H9 (cell line): ENCODE results near the gene WDR4. TPM values are rescaled to one million over a fixed set of nuclear protein-coding genes. Genes with fewer than 3 reads are reported as not detected.
"Not testable (repeated sequence)": the region's sequence is repeated elsewhere in the genome, so short reads cannot be mapped to it uniquely, and the experiment has no call there.

Experiments
- DNase-seq: peaks from one replicate; pipeline ENCODE4 v3.0.0-alpha.2; 2017
- H2AFZ ChIP-seq: one replicate; pipeline ENCODE4 v1.6.1; 2013; ENCODE audit warnings: mild to moderate bottlenecking, low read length, control low read depth, moderate library complexity
- H2AK5ac ChIP-seq: 2 replicates; pipeline ENCODE4 v1.6.1; 2013; ENCODE audit warnings: low read length, control low read depth, mixed read lengths; ENCODE audit not compliant: insufficient read length
- H2BK120ac ChIP-seq: one replicate; pipeline ENCODE4 v1.6.1; 2013; ENCODE audit warnings: low read depth, mild to moderate bottlenecking, low read length, control low read depth, inconsistent platforms; ENCODE audit not compliant: poor library complexity, severe bottlenecking
- H2BK12ac ChIP-seq: 2 replicates; pipeline ENCODE4 v1.6.1; 2013; ENCODE audit warnings: low read length, control low read depth, mixed read lengths, low read depth; ENCODE audit not compliant: insufficient read length
- H2BK15ac ChIP-seq: 2 replicates; pipeline ENCODE4 v1.6.1; 2013; ENCODE audit warnings: low read depth, low read length, control low read depth
- H2BK20ac ChIP-seq: one replicate; pipeline ENCODE4 v1.6.1; 2013; ENCODE audit warnings: low read depth, mild to moderate bottlenecking, low read length, control low read depth, inconsistent platforms; ENCODE audit not compliant: poor library complexity, severe bottlenecking
- H2BK5ac ChIP-seq: 2 replicates; pipeline ENCODE4 v1.6.1; 2013; ENCODE audit warnings: low read length, control low read depth, mixed read lengths; ENCODE audit not compliant: insufficient read length
- H3K14ac ChIP-seq: 2 replicates; pipeline ENCODE4 v1.6.1; 2013; ENCODE audit warnings: low read length, control low read depth; ENCODE audit not compliant: insufficient read depth
- H3K18ac ChIP-seq: 2 replicates; pipeline ENCODE4 v1.6.1; 2013; ENCODE audit warnings: low read depth, mild to moderate bottlenecking, mixed read lengths, low read length, control low read depth; ENCODE audit not compliant: insufficient read length
- H3K23ac ChIP-seq: 2 replicates; pipeline ENCODE4 v1.6.1; 2013; ENCODE audit warnings: low read length, control low read depth, mixed read lengths, low read depth; ENCODE audit not compliant: insufficient read length
- H3K23me2 ChIP-seq: 2 replicates; pipeline ENCODE4 v1.6.1; 2013; ENCODE audit warnings: low read depth, mild to moderate bottlenecking, mixed read lengths, low read length, control low read depth; ENCODE audit not compliant: insufficient read length, poor library complexity, severe bottlenecking
- H3K27ac ChIP-seq: 2 replicates; pipeline ENCODE4 v1.5.1; 2013; ENCODE audit warnings: low read length, control low read depth, mixed read lengths, low read depth; ENCODE audit not compliant: insufficient read length
- H3K27me3 ChIP-seq: 2 replicates; pipeline ENCODE4 v1.6.1; 2013; ENCODE audit warnings: low read length, control low read depth, inconsistent platforms; ENCODE audit not compliant: insufficient read depth
- H3K4ac ChIP-seq: 2 replicates; pipeline ENCODE4 v1.6.1; 2013; ENCODE audit warnings: low read depth, mild to moderate bottlenecking, control low read depth, inconsistent platforms, low read length, moderate library complexity
- H3K4me1 ChIP-seq: 2 replicates; pipeline ENCODE4 v1.6.1; 2013; ENCODE audit warnings: low read length, control low read depth, inconsistent platforms; ENCODE audit not compliant: insufficient read depth
- H3K4me2 ChIP-seq: 2 replicates; pipeline ENCODE4 v1.6.1; 2013; ENCODE audit warnings: low read length, control low read depth, mixed read lengths; ENCODE audit not compliant: insufficient read length, insufficient read depth
- H3K56ac ChIP-seq: 2 replicates; pipeline ENCODE4 v1.6.1; 2013; ENCODE audit warnings: low read depth, mild to moderate bottlenecking, mixed read lengths, low read length, control low read depth; ENCODE audit not compliant: insufficient read length
- H3K79me1 ChIP-seq: 2 replicates; pipeline ENCODE4 v1.6.1; 2013; ENCODE audit warnings: low read depth, mild to moderate bottlenecking, moderate library complexity, low read length, control low read depth, inconsistent platforms; ENCODE audit not compliant: insufficient read depth, poor library complexity, severe bottlenecking
- H3K79me2 ChIP-seq: 2 replicates; pipeline ENCODE4 v1.6.1; 2013; ENCODE audit warnings: low read length, control low read depth, inconsistent platforms; ENCODE audit not compliant: insufficient read depth
- H3K9ac ChIP-seq: 2 replicates; pipeline ENCODE4 v1.6.1; 2013; ENCODE audit warnings: low read length, control low read depth, mixed read lengths; ENCODE audit not compliant: insufficient read length; ENCODE audit errors: extremely low read depth
- H3K9me3 ChIP-seq: one replicate; pipeline ENCODE4 v1.6.1; 2013; ENCODE audit warnings: low read depth, low read length, inconsistent platforms; ENCODE audit not compliant: control insufficient read depth
- H3T11ph ChIP-seq: one replicate; pipeline ENCODE4 v1.6.1; 2013; ENCODE audit warnings: mild to moderate bottlenecking, low read length, control low read depth, inconsistent platforms
- H4K20me1 ChIP-seq: one replicate; pipeline ENCODE4 v1.6.1; 2013; ENCODE audit not compliant: control insufficient read depth, insufficient read length, insufficient read depth
- H4K5ac ChIP-seq: 2 replicates; pipeline ENCODE4 v1.6.1; 2013; ENCODE audit warnings: low read depth, mild to moderate bottlenecking, mixed read lengths, low read length, control low read depth; ENCODE audit not compliant: insufficient read length
- H4K8ac ChIP-seq: replicated peaks from 2 replicates; pipeline ENCODE4 v1.6.1; 2013; ENCODE audit warnings: low read length, control low read depth, mixed read lengths, low read depth; ENCODE audit not compliant: insufficient read length
- H4K91ac ChIP-seq: 2 replicates; pipeline ENCODE4 v1.6.1; 2013; ENCODE audit warnings: low read depth, mild to moderate bottlenecking, moderate library complexity, mixed read lengths, low read length, control low read depth; ENCODE audit not compliant: insufficient read length
- H3K27ac Mint-ChIP-seq, 3 experiments: 2 replicates in 2 of 3; 3 replicates in 1 of 3; pipeline ENCODE4 v1.8.0; 2020 to 2021; ENCODE audit warnings: mixed read lengths in 3 of 3, mild to moderate bottlenecking in 1 of 3, moderate library complexity in 1 of 3
- H3K27me3 Mint-ChIP-seq: 2 replicates; pipeline ENCODE4 v1.8.0; 2021; ENCODE audit warnings: low read depth, mild to moderate bottlenecking, moderate library complexity, mixed read lengths
- H3K36me3 Mint-ChIP-seq, 3 experiments: 2 replicates in 2 of 3; 3 replicates in 1 of 3; pipeline ENCODE4 v1.8.0; 2020 to 2021; ENCODE audit warnings: low read depth in 3 of 3, mixed read lengths in 3 of 3; ENCODE audit not compliant: insufficient read depth in 1 of 3
- H3K4me1 Mint-ChIP-seq, 2 experiments: 2 replicates each; pipeline ENCODE4 v1.8.0; 2020; ENCODE audit warnings: mixed read lengths in 2 of 2
- H3K4me3 Mint-ChIP-seq, 2 experiments: 2 replicates in 1 of 2; 3 replicates in 1 of 2; pipeline ENCODE4 v1.8.0; 2020 to 2021; ENCODE audit warnings: mild to moderate bottlenecking in 2 of 2, mixed read lengths in 2 of 2, moderate library complexity in 1 of 2
- H3K9me3 Mint-ChIP-seq, 2 experiments: 2 replicates in 1 of 2; 3 replicates in 1 of 2; pipeline ENCODE4 v1.8.0; 2020; ENCODE audit warnings: mild to moderate bottlenecking in 2 of 2, mixed read lengths in 2 of 2, moderate library complexity in 1 of 2
- CTCF ChIP-seq: fragments of 200-600 bp; sonication (generic); conservative IDR thresholded peaks from 3 replicates; pipeline ENCODE4 v1.8.0; 2021; ENCODE audit warnings: antibody characterized with exemption, mild to moderate bottlenecking
- WGBS: extraction: QIAGEN DNeasy Blood & Tissue Kit; methylation state at CpG from one replicate; pipeline ENCODE4 v1.1.7; 2013; ENCODE audit warnings: missing lambda C conversion rate, low lambda C conversion rate, mixed read lengths; ENCODE audit not compliant: insufficient read length; ENCODE audit errors: extremely low coverage; 5-methylcytosine and 5-hydroxymethylcytosine counted together
- total RNA-seq: library from RNA; stranded (reverse); gene quantifications from 2 replicates; pipeline ENCODE4 v1.2.1, GENCODE V29; 2021

WDR4 gene
- total RNA-seq, 1 experiment from 2014 or later, result 54.4 TPM

- no peaks in the 10 kb centered on the region for H3K27me3 ChIP-seq
- no peak overlapping the region for H3K4me3 Mint-ChIP-seq
- H3K23me2 ChIP-seq, result no peaks in the 10 kb centered on the region
- no peak overlapping the region for H3K56ac ChIP-seq
- peaks cover 8% of the 10 kb centered on the region for H3K79me1 ChIP-seq
- H3K9ac ChIP-seq, result no peak overlapping the region
- TF ChIP-seq CTCF, result no peak
- H4K20me1 ChIP-seq, result peaks cover 7% of the 10 kb centered on the region
- H3T11ph ChIP-seq, result no peak overlapping the region
- no peaks in the 10 kb centered on the region for H3K4me1 ChIP-seq
- H3K36me3 Mint-ChIP-seq, result peaks cover 36 to 64% (median 53%) of the 10 kb centered on the region in 3 experiments
- no peak overlapping the region for H4K8ac ChIP-seq
- no peak for DNase-seq
- WGBS, result no CpG with 5 or more reads among the region's 14 CpGs
- no peak overlapping the region for H2BK5ac ChIP-seq
- H3K4ac ChIP-seq, result no peak overlapping the region
- no peak overlapping the region for H3K18ac ChIP-seq
- no peak overlapping the region for H2AK5ac ChIP-seq
- H2AFZ ChIP-seq, result no peak overlapping the region
- H3K14ac ChIP-seq, result no peak overlapping the region
- H3K9me3 ChIP-seq, result no peaks in the 10 kb centered on the region
- no peak overlapping the region for H4K91ac ChIP-seq
- H3K23ac ChIP-seq, result no peak overlapping the region
- H4K5ac ChIP-seq, result no peak overlapping the region
- H2BK12ac ChIP-seq, result no peak overlapping the region
- no peak overlapping the region for H3K27ac Mint-ChIP-seq
- H3K4me2 ChIP-seq, result no peak overlapping the region
- H3K9me3 Mint-ChIP-seq, result no peaks in the 10 kb centered on the region
- H3K79me2 ChIP-seq, result peaks cover 6% of the 10 kb centered on the region
- no peaks in the 10 kb centered on the region for H3K4me1 Mint-ChIP-seq
- no peak overlapping the region for H2BK120ac ChIP-seq
- H3K27me3 Mint-ChIP-seq, result no peaks in the 10 kb centered on the region; the same call in 1 of the 2 replicates
- no peak overlapping the region for H2BK15ac ChIP-seq
- no peak overlapping the region for H3K27ac ChIP-seq
- no peak overlapping the region for H2BK20ac ChIP-seq
Observed at GRCh38 chr21:42843056-42843455, 36.3 kb downstream of the WDR4 start.

- H3K27ac ChIP-seq, H3K4me1 Mint-ChIP-seq, H2BK20ac ChIP-seq, H3K9me3 Mint-ChIP-seq, H3K4me3 Mint-ChIP-seq, H4K20me1 ChIP-seq, H4K5ac ChIP-seq, H3K27ac Mint-ChIP-seq, H3K79me2 ChIP-seq, H4K8ac ChIP-seq, H3T11ph ChIP-seq, H2BK5ac ChIP-seq, H3K27me3 ChIP-seq, H3K9ac ChIP-seq, H3K56ac ChIP-seq, H3K79me1 ChIP-seq, H3K14ac ChIP-seq, H2AFZ ChIP-seq, H3K23ac ChIP-seq, H2BK120ac ChIP-seq, H2AK5ac ChIP-seq, H2BK12ac ChIP-seq, H3K27me3 Mint-ChIP-seq, H2BK15ac ChIP-seq, H3K9me3 ChIP-seq, H3K4me2 ChIP-seq, H3K23me2 ChIP-seq, H3K18ac ChIP-seq, H3K4ac ChIP-seq, H4K91ac ChIP-seq, H3K4me1 ChIP-seq: not testable (repeated sequence)
- no CpG with 5 or more reads among the region's 22 CpGs for WGBS
- peak; percentile 15 for DNase-seq
- peaks cover 32 to 59% (median 44%) of the 10 kb centered on the region in 3 experiments for H3K36me3 Mint-ChIP-seq
Observed at GRCh38 chr21:42841916-42842655, 37.3 kb downstream of the WDR4 start.
